ENCODE results near the gene DMWD.

The DMWD gene

GRCh38 chr19:45816236-45817009 lies 23.8 kb upstream of the DMWD start:
- peaks cover 11% of the 10 kb centered on the region for H3K4me1 ChIP-seq (ENCODE audit: control insufficient read depth, low read length)
- H3K9me3 ChIP-seq (ENCODE audit: control insufficient read depth, insufficient read depth, low read length), result no peaks in the 10 kb centered on the region
- no peak overlapping the region for H3K4me2 ChIP-seq (ENCODE audit: low read length)
- no peaks in the 10 kb centered on the region for H3K9me2 ChIP-seq (replicated peaks; ENCODE audit: control insufficient read depth, low read length)
- peaks cover 5% of the 10 kb centered on the region; the same call in 1 of the 2 replicates for H4K20me1 ChIP-seq (ENCODE audit: control insufficient read depth, insufficient read depth, low read depth, low read length)
- H3K27ac ChIP-seq (ENCODE audit: low read depth, low read length), result no peak overlapping the region
- H3K4me3 ChIP-seq (ENCODE audit: low read length), result no peak overlapping the region
- no peaks in the 10 kb centered on the region for H3F3A ChIP-seq (ENCODE audit: control insufficient read depth, insufficient read depth)
- H3K36me3 ChIP-seq (ENCODE audit: control insufficient read depth, low read length), result peaks cover 40% of the 10 kb centered on the region
- H3K27me3 ChIP-seq (ENCODE audit: control insufficient read depth, low read length), result no peaks in the 10 kb centered on the region
- H3K79me2 ChIP-seq (ENCODE audit: control insufficient read depth, low read length), result no peaks in the 10 kb centered on the region
- no peak for TF ChIP-seq EZH2phosphoT487 (IDR thresholded peaks at IDR 0.05; ENCODE audit: borderline replicate concordance, low read length)
- TF ChIP-seq CTCF (IDR thresholded peaks at IDR 0.05; ENCODE audit: low read depth, low read length, poor library complexity, severe bottlenecking), result no peak

GRCh38 chr19:45815481-45816216 lies 23.0 kb upstream of the DMWD start:
- Histone ChIP-seq H3K79me2 (ENCODE audit: control insufficient read depth, low read length) (no peaks in the 10 kb centered on the region), H3K4me1 (ENCODE audit: control insufficient read depth, low read length) (peaks cover 11% of the 10 kb centered on the region), H3K9me3 (ENCODE audit: control insufficient read depth, insufficient read depth, low read length) (no peaks in the 10 kb centered on the region), H3K9me2 (replicated peaks; ENCODE audit: control insufficient read depth, low read length) (no peaks in the 10 kb centered on the region), H3K27ac (ENCODE audit: low read depth, low read length) (no peak overlapping the region), H3F3A (ENCODE audit: control insufficient read depth, insufficient read depth) (no peaks in the 10 kb centered on the region), H3K4me3 (ENCODE audit: low read length) (no peak overlapping the region), H3K36me3 (ENCODE audit: control insufficient read depth, low read length) (peaks cover 35% of the 10 kb centered on the region), H3K27me3 (ENCODE audit: control insufficient read depth, low read length) (no peaks in the 10 kb centered on the region), H4K20me1 (ENCODE audit: control insufficient read depth, insufficient read depth, low read depth, low read length) (peaks cover 5% of the 10 kb centered on the region; the same call in 1 of the 2 replicates), H3K4me2 (ENCODE audit: low read length) (no peak overlapping the region)
- TF ChIP-seq EZH2phosphoT487 (IDR thresholded peaks at IDR 0.05; ENCODE audit: borderline replicate concordance, low read length) (no peak), CTCF (IDR thresholded peaks at IDR 0.05; ENCODE audit: low read depth, low read length, poor library complexity, severe bottlenecking) (no peak)

GRCh38 chr19:45814851-45815480 lies 22.3 kb upstream of the DMWD start, which contains the start of gene RSPH6A:
RSPH6A (minus strand) TSS chr19:45815308; CDS start chr19:45815176, 132 bp downstream.
- Histone ChIP-seq H3K9me3 (ENCODE audit: control insufficient read depth, insufficient read depth, low read length) (no peaks in the 10 kb centered on the region), H3F3A (ENCODE audit: control insufficient read depth, insufficient read depth) (no peaks in the 10 kb centered on the region), H3K36me3 (ENCODE audit: control insufficient read depth, low read length) (peaks cover 28% of the 10 kb centered on the region), H3K9me2 (replicated peaks; ENCODE audit: control insufficient read depth, low read length) (no peaks in the 10 kb centered on the region), H3K79me2 (ENCODE audit: control insufficient read depth, low read length) (no peaks in the 10 kb centered on the region), H3K27ac (ENCODE audit: low read depth, low read length) (no peak within 1 kb of the TSS), H3K4me2 (ENCODE audit: low read length) (no peak within 1 kb of the TSS), H3K4me1 (ENCODE audit: control insufficient read depth, low read length) (peaks cover 17% of the 10 kb centered on the region), H3K4me3 (ENCODE audit: low read length) (no peak within 1 kb of the TSS), H3K27me3 (ENCODE audit: control insufficient read depth, low read length) (no peaks in the 10 kb centered on the region), H4K20me1 (ENCODE audit: control insufficient read depth, insufficient read depth, low read depth, low read length) (peaks cover 5% of the 10 kb centered on the region; the same call in 1 of the 2 replicates)
- TF ChIP-seq CTCF (IDR thresholded peaks at IDR 0.05; ENCODE audit: low read depth, low read length, poor library complexity, severe bottlenecking), result no peak
- no peak for TF ChIP-seq EZH2phosphoT487 (IDR thresholded peaks at IDR 0.05; ENCODE audit: borderline replicate concordance, low read length)
